Measurements from ENCODE around the gene ADTRP. TPM values are rescaled to one million over a fixed set of nuclear protein-coding genes. Genes with fewer than 3 reads are reported as not detected.

Gene ADTRP
- total RNA-seq, 1 donor from 2014 or later: 0.35 TPM

- no peak overlapping the region for H3K4me3 Mint-ChIP-seq (ENCODE audit: unreplicated experiment)
- no peaks in the 10 kb centered on the region for H3K27me3 Mint-ChIP-seq (ENCODE audit: low read depth)
- H3K4me1 Mint-ChIP-seq (ENCODE audit: low read depth): no peaks in the 10 kb centered on the region
- H3K36me3 Mint-ChIP-seq (ENCODE audit: low read depth): no peaks in the 10 kb centered on the region
- peaks cover 14% of the 10 kb centered on the region for H3K9me3 Mint-ChIP-seq (ENCODE audit: low read depth)
- DNase-seq (ENCODE audit: low spot score): no peak
- H3K27ac Mint-ChIP-seq (ENCODE audit: unreplicated experiment): no peak overlapping the region
- TF ChIP-seq CTCF (IDR thresholded peaks at IDR 0.05): no peak
These were observed 22.9 kb downstream of the ADTRP start for GRCh38 chr6:11755725-11756124.

- Mint-ChIP-seq H3K36me3 (ENCODE audit: low read depth) (no peaks in the 10 kb centered on the region), H3K27me3 (ENCODE audit: low read depth) (no peaks in the 10 kb centered on the region), H3K27ac (ENCODE audit: unreplicated experiment) (no peak overlapping the region), H3K4me1 (ENCODE audit: low read depth) (no peaks in the 10 kb centered on the region), H3K9me3 (ENCODE audit: low read depth) (peaks cover 14% of the 10 kb centered on the region), H3K4me3 (ENCODE audit: unreplicated experiment) (no peak overlapping the region)
- TF ChIP-seq CTCF (IDR thresholded peaks at IDR 0.05): no peak
- DNase-seq (ENCODE audit: low spot score): no peak
These were observed 23.9 kb downstream of the ADTRP start for GRCh38 chr6:11754625-11755271.

GRCh38 chr6:11753798-11754197 lies 24.8 kb downstream of the ADTRP start:
- no peaks in the 10 kb centered on the region for H3K27me3 Mint-ChIP-seq (ENCODE audit: low read depth)
- no peak overlapping the region for H3K4me3 Mint-ChIP-seq (ENCODE audit: unreplicated experiment)
- DNase-seq (ENCODE audit: low spot score): no peak
- no peak for TF ChIP-seq CTCF (IDR thresholded peaks at IDR 0.05)
- no peaks in the 10 kb centered on the region for H3K36me3 Mint-ChIP-seq (ENCODE audit: low read depth)
- peaks cover 14% of the 10 kb centered on the region for H3K9me3 Mint-ChIP-seq (ENCODE audit: low read depth)
- H3K27ac Mint-ChIP-seq (ENCODE audit: unreplicated experiment): no peak overlapping the region
- no peaks in the 10 kb centered on the region for H3K4me1 Mint-ChIP-seq (ENCODE audit: low read depth)

GRCh38 chr6:11752360-11752759 lies 26.2 kb downstream of the ADTRP start:
- no peak overlapping the region for H3K4me3 Mint-ChIP-seq (ENCODE audit: unreplicated experiment)
- no peak for TF ChIP-seq CTCF (IDR thresholded peaks at IDR 0.05)

GRCh38 chr6:11750682-11751081 lies 27.9 kb downstream of the ADTRP start:
- Mint-ChIP-seq H3K4me3 (ENCODE audit: unreplicated experiment) (no peak overlapping the region), H3K36me3 (ENCODE audit: low read depth) (no peaks in the 10 kb centered on the region), H3K4me1 (ENCODE audit: low read depth) (no peaks in the 10 kb centered on the region), H3K9me3 (ENCODE audit: low read depth) (no peaks in the 10 kb centered on the region), H3K27ac (ENCODE audit: unreplicated experiment) (no peak overlapping the region), H3K27me3 (ENCODE audit: low read depth) (no peaks in the 10 kb centered on the region)
- no peak for DNase-seq (ENCODE audit: low spot score)
- TF ChIP-seq CTCF (IDR thresholded peaks at IDR 0.05): no peak

More at GRCh38 chr6:11752360-11752759, 26.2 kb downstream of the ADTRP start:
- peaks cover 8% of the 10 kb centered on the region for H3K9me3 Mint-ChIP-seq (ENCODE audit: low read depth)
- H3K4me1 Mint-ChIP-seq (ENCODE audit: low read depth): no peaks in the 10 kb centered on the region
- H3K36me3 Mint-ChIP-seq (ENCODE audit: low read depth): no peaks in the 10 kb centered on the region
- H3K27me3 Mint-ChIP-seq (ENCODE audit: low read depth): no peaks in the 10 kb centered on the region
- no peak for DNase-seq (ENCODE audit: low spot score)
- no peak overlapping the region for H3K27ac Mint-ChIP-seq (ENCODE audit: unreplicated experiment)
